B cell (primary cell): Measurements from ENCODE around the gene PARK7.

Experiments used
- EZH2 ChIP-seq: IDR thresholded peaks from 2 replicates; pipeline ENCODE4 v1.6.1; 2012; ENCODE audit warnings: borderline replicate concordance, low read depth, mild to moderate bottlenecking, moderate library complexity, low read length; ENCODE audit not compliant: insufficient read depth, poor library complexity, severe bottlenecking
- TF ChIP-seq, protein P1 (sequence below): fragments of 200-600 bp; IDR thresholded peaks from one replicate; pipeline ENCODE4 v1.8.0; 2022; ENCODE audit warnings: antibody characterized with exemption, mild to moderate bottlenecking

DNA sequence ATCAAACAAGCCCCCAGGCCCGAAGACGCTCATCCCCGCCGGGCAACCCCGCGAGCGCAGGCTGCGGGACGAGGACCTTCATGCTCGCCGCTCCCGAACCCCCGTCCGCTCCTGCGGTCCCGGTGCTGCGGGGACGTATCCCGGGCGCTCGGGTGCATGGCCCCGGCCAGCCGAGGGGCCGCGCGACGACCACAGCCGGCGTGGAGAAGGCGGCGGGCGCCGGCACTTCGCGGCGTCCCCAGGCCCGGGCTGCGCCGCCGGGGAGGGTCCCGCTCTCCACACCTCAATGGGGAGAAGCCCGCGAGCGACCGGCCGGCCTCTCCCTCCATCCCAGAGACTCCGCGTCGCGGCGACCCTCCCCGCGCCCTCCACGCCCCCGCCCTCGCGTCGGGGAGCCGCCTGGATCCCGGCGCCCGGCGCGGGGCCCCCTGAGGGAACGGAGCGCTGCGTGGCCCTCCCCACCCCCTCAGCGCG, 64.2 kb downstream of the PARK7 start:
- TF ChIP-seq, protein P1, sequence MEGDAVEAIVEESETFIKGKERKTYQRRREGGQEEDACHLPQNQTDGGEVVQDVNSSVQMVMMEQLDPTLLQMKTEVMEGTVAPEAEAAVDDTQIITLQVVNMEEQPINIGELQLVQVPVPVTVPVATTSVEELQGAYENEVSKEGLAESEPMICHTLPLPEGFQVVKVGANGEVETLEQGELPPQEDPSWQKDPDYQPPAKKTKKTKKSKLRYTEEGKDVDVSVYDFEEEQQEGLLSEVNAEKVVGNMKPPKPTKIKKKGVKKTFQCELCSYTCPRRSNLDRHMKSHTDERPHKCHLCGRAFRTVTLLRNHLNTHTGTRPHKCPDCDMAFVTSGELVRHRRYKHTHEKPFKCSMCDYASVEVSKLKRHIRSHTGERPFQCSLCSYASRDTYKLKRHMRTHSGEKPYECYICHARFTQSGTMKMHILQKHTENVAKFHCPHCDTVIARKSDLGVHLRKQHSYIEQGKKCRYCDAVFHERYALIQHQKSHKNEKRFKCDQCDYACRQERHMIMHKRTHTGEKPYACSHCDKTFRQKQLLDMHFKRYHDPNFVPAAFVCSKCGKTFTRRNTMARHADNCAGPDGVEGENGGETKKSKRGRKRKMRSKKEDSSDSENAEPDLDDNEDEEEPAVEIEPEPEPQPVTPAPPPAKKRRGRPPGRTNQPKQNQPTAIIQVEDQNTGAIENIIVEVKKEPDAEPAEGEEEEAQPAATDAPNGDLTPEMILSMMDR: no peak
- no peak for TF ChIP-seq EZH2
